ENCODE data around the gene TCF7L1.
"Not testable (repeated sequence)": the region's sequence is repeated elsewhere in the genome, so short reads cannot be mapped to it uniquely, and the experiment has no call there.

Gene TCF7L1

GRCh38 chr2:85132834-85133637 lies at the start of gene TCF7L1:
Gene TCF7L1, plus strand, starts transcription at chr2:85133392. Its CDS starts 293 bp downstream, at chr2:85133685.
- DNase-seq (ENCODE audit: low read depth) = no peak

GRCh38 chr2:85085563-85085962 lies 47.6 kb upstream of the TCF7L1 start:
- no peak for DNase-seq (ENCODE audit: low read depth)

GRCh38 chr2:85087541-85087940 lies 45.7 kb upstream of the TCF7L1 start:
- DNase-seq (ENCODE audit: low read depth) = no peak

- DNase-seq (ENCODE audit: low read depth) = no peak
Measured at GRCh38 chr2:85088921-85089320, 44.3 kb upstream of the TCF7L1 start.

- DNase-seq (ENCODE audit: low read depth) = no peak
Measured at GRCh38 chr2:85089585-85089984, 43.6 kb upstream of the TCF7L1 start.

GRCh38 chr2:85091838-85092237 lies 41.4 kb upstream of the TCF7L1 start:
- no peak for DNase-seq (ENCODE audit: low read depth)

GRCh38 chr2:85095094-85095493 lies 38.1 kb upstream of the TCF7L1 start:
- DNase-seq (ENCODE audit: low read depth) = no peak

- no peak for DNase-seq (ENCODE audit: low read depth)
Measured at GRCh38 chr2:85096616-85097015, 36.6 kb upstream of the TCF7L1 start.

- DNase-seq (ENCODE audit: low read depth) = no peak
Measured at GRCh38 chr2:85104228-85104627, 29.0 kb upstream of the TCF7L1 start.

GRCh38 chr2:85106489-85107180 lies 26.6 kb upstream of the TCF7L1 start:
- no peak for DNase-seq (ENCODE audit: low read depth)

GRCh38 chr2:85110991-85111560 lies 22.1 kb upstream of the TCF7L1 start:
- DNase-seq (ENCODE audit: low read depth) = no peak

- DNase-seq (ENCODE audit: low read depth) = no peak
Measured at GRCh38 chr2:85111819-85112281, 21.3 kb upstream of the TCF7L1 start.

- DNase-seq (ENCODE audit: low read depth) = no peak
Measured at GRCh38 chr2:85112906-85113625, 20.1 kb upstream of the TCF7L1 start.

- no peak for DNase-seq (ENCODE audit: low read depth)
Measured at GRCh38 chr2:85114586-85115330, 18.4 kb upstream of the TCF7L1 start.

- DNase-seq (ENCODE audit: low read depth) = no peak
Measured at GRCh38 chr2:85116207-85116606, 17.0 kb upstream of the TCF7L1 start.

- no peak for DNase-seq (ENCODE audit: low read depth)
Measured at GRCh38 chr2:85119900-85120299, 13.3 kb upstream of the TCF7L1 start.

GRCh38 chr2:85120363-85120762 lies 12.8 kb upstream of the TCF7L1 start:
- no peak for DNase-seq (ENCODE audit: low read depth)

- DNase-seq (ENCODE audit: low read depth) = not testable (repeated sequence)
Measured at GRCh38 chr2:85126462-85126861, 6.7 kb upstream of the TCF7L1 start.

GRCh38 chr2:85129861-85130260 lies 3.3 kb upstream of the TCF7L1 start:
- DNase-seq (ENCODE audit: low read depth) = no peak

- DNase-seq (ENCODE audit: low read depth) = no peak
Measured at GRCh38 chr2:85130407-85130806, 2.8 kb upstream of the TCF7L1 start.

GRCh38 chr2:85131116-85131515 lies 2.1 kb upstream of the TCF7L1 start:
- no peak for DNase-seq (ENCODE audit: low read depth)

GRCh38 chr2:85132397-85132796 lies 795 bp upstream of the TCF7L1 start:
- no peak for DNase-seq (ENCODE audit: low read depth)
